Parathyroid adenoma (tissue), 2 donors: Measurements from ENCODE around the gene NRBP1.
A peak's percentile ranks its signal among the peaks of the same experiment; 100 is the strongest.

Experiments
- H2AFZ ChIP-seq: fragments of 300-600 bp; sonication (generic); one replicate; pipeline ENCODE4 v1.7.0; 2017; ENCODE audit warnings: antibody characterized with exemption, mild to moderate bottlenecking
- H3K27ac ChIP-seq: fragments of 300-600 bp; sonication (generic); one replicate; pipeline ENCODE4 v1.7.0; 2017
- H3K27me3 ChIP-seq: fragments of 300-600 bp; sonication (generic); one replicate; pipeline ENCODE4 v1.7.0; 2017; ENCODE audit warnings: low read length; ENCODE audit not compliant: control insufficient read depth, insufficient read depth
- H3K36me3 ChIP-seq: fragments of 300-600 bp; sonication (generic); one replicate; pipeline ENCODE4 v1.7.0; 2017; ENCODE audit warnings: low read length; ENCODE audit not compliant: control insufficient read depth, insufficient read depth
- H3K4me1 ChIP-seq: fragments of 300-600 bp; sonication (generic); one replicate; pipeline ENCODE4 v1.7.0; 2017; ENCODE audit warnings: control low read depth
- H3K4me2 ChIP-seq: fragments of 300-600 bp; sonication (generic); one replicate; pipeline ENCODE4 v1.7.0; 2017; ENCODE audit warnings: low read length
- H3K4me3 ChIP-seq: fragments of 300-600 bp; sonication (generic); one replicate; pipeline ENCODE4 v1.7.0; 2017; ENCODE audit warnings: low read depth, low read length
- H3K79me2 ChIP-seq: fragments of 300-600 bp; sonication (generic); one replicate; pipeline ENCODE4 v1.7.0; 2017; ENCODE audit warnings: control low read depth
- H3K9ac ChIP-seq: fragments of 300-600 bp; sonication (generic); one replicate; pipeline ENCODE4 v1.7.0; 2017; ENCODE audit warnings: mild to moderate bottlenecking
- H3K9me3 ChIP-seq: fragments of 300-600 bp; sonication (generic); one replicate; pipeline ENCODE4 v1.7.0; 2017; ENCODE audit warnings: low read length; ENCODE audit not compliant: control insufficient read depth
- TF ChIP-seq, protein P1 (sequence below): fragments of 300-600 bp; sonication (generic); IDR thresholded peaks from one replicate; pipeline ENCODE4 v1.7.0; 2017; ENCODE audit warnings: antibody characterized with exemption, mild to moderate bottlenecking
- donor health status: primary hyperparathyroidism.

The NRBP1 gene

DNA sequence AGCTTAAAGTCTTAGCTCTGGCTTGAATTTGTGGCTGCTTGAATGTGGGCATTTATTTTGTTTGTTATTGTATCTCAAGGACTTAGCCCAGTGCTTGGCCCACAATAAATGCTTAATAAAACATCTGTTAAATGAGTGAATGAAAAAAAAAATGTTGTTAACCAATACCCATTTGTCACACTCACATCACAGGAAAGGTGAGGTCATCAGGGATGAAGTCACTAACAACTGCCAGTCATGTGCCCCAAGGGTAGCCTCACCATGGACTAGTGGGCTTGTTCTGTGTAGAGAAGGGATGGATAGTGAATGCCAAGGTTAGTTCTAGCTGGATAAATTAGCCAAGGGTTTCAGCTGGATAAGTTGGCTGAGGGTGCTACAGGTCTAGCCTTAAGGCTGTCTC is 3.0 kb downstream of the NRBP1 start:
- no peak overlapping the region for H3K4me3 ChIP-seq
- TF ChIP-seq, protein P1, sequence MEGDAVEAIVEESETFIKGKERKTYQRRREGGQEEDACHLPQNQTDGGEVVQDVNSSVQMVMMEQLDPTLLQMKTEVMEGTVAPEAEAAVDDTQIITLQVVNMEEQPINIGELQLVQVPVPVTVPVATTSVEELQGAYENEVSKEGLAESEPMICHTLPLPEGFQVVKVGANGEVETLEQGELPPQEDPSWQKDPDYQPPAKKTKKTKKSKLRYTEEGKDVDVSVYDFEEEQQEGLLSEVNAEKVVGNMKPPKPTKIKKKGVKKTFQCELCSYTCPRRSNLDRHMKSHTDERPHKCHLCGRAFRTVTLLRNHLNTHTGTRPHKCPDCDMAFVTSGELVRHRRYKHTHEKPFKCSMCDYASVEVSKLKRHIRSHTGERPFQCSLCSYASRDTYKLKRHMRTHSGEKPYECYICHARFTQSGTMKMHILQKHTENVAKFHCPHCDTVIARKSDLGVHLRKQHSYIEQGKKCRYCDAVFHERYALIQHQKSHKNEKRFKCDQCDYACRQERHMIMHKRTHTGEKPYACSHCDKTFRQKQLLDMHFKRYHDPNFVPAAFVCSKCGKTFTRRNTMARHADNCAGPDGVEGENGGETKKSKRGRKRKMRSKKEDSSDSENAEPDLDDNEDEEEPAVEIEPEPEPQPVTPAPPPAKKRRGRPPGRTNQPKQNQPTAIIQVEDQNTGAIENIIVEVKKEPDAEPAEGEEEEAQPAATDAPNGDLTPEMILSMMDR, result no peak
- no peaks in the 10 kb centered on the region for H3K27me3 ChIP-seq
- no peak overlapping the region for H2AFZ ChIP-seq
- H3K9ac ChIP-seq, result no peak overlapping the region
- H3K79me2 ChIP-seq, result peaks cover 40% of the 10 kb centered on the region
- no peak overlapping the region for H3K27ac ChIP-seq
- H3K9me3 ChIP-seq, result no peaks in the 10 kb centered on the region
- H3K36me3 ChIP-seq, result no peaks in the 10 kb centered on the region
- no peak overlapping the region for H3K4me2 ChIP-seq
- peaks cover 14% of the 10 kb centered on the region for H3K4me1 ChIP-seq

DNA sequence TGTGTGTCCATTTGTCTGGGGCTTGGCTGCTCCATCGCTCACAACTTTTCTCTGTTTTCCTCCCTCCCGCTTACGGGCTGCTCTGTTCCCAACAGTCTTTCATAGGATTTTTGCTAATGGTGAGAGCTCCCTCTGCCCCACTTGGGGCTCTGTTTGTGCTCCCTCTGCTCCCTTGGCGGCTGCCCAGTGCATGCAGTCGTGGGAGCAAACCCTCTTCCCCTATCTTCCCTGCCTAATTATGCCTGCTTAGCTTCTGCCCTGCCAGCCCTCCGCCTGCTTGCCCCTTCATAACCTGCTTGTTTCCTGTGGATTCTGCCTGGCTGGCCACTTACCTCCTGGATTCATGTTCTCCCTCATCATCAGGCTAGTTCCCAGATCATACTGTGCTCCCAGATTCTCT is 7.2 kb downstream of the NRBP1 start:
- Histone ChIP-seq H3K4me2 (no peak overlapping the region), H3K36me3 (no peaks in the 10 kb centered on the region), H3K9ac (no peak overlapping the region), H2AFZ (no peak overlapping the region), H3K4me1 (peaks cover 6% of the 10 kb centered on the region), H3K4me3 (no peak overlapping the region), H3K79me2 (peaks cover 27% of the 10 kb centered on the region), H3K27me3 (no peaks in the 10 kb centered on the region), H3K9me3 (no peaks in the 10 kb centered on the region), H3K27ac (no peak overlapping the region)
- TF ChIP-seq, protein P1, result no peak

DNA sequence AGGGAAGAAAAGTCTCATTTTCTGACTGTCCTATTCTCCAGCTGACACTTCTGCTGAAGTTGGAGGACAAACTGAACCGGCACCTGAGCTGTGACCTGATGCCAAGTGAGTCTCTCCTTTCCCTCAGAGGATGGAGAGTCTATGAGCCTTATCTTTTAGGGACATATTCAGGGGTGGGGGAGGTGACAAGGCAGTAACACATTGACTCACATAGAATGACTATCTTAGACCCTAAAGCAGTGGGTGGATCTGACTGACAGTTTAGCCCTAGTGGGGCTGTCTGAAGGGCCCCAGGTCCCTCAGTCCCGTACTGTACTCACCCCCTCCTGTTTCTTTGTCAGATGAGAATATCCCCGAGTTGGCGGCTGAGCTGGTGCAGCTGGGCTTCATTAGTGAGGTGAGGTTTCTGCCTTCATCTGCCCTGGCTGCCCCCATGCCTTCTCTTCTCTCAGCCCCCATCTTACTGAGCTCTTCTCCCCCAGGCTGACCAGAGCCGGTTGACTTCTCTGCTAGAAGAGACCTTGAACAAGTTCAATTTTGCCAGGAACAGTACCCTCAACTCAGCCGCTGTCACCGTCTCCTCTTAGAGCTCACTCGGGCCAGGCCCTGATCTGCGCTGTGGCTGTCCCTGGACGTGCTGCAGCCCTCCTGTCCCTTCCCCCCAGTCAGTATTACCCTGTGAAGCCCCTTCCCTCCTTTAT is 12.9 kb downstream of the NRBP1 start:
- Histone ChIP-seq H2AFZ (no peak overlapping the region), H3K4me1 (no peaks in the 10 kb centered on the region), H3K4me3 (no peak overlapping the region), H3K9me3 (no peaks in the 10 kb centered on the region), H3K36me3 (no peaks in the 10 kb centered on the region), H3K79me2 (no peaks in the 10 kb centered on the region), H3K4me2 (no peak overlapping the region), H3K27me3 (no peaks in the 10 kb centered on the region), H3K9ac (no peak overlapping the region), H3K27ac (no peak overlapping the region)
- TF ChIP-seq, protein P1, result no peak

DNA sequence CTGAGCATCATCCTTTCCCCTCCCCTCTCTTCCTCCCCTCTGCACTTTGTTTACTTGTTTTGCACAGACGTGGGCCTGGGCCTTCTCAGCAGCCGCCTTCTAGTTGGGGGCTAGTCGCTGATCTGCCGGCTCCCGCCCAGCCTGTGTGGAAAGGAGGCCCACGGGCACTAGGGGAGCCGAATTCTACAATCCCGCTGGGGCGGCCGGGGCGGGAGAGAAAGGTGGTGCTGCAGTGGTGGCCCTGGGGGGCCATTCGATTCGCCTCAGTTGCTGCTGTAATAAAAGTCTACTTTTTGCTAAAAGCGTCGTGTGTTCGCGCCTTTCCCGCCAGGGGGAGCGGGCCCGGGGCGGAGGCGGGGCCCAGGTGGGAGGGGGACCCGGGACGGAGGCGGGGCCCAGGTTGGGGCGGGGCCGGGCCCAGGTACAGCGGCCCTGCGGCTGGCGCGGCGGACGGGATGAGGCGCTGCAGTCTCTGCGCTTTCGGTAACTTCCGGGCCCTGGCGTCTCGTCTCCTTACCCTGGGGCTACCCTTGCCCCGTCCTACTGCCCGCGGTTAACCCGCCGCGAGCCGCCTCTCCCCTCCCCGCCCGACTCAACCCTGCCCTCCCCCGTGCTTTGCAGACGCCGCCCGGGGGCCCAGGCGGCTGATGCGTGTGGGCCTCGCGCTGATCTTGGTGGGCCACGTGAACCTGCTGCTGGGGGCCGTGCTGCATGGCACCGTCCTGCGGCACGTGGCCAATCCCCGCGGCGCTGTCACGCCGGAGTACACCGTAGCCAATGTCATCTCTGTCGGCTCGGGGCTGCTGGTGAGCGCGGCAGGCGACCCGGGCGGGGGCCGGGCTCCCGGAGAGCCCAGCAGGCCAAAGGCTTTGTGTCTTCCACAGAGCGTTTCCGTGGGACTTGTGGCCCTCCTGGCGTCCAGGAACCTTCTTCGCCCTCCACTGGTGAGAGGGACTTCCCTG is 13.8 kb downstream of the NRBP1 start, which contains the start of gene KRTCAP3:
Gene KRTCAP3 (plus strand): TSS at position 424 of the 962 bp plus-strand sequence. CDS start 32 bp downstream, at position 456.
- no peaks in the 10 kb centered on the region for H3K9me3 ChIP-seq
- H3K4me3 ChIP-seq, result peak within 1 kb of the TSS; percentile 36
- H3K36me3 ChIP-seq, result no peaks in the 10 kb centered on the region
- H3K27me3 ChIP-seq, result no peaks in the 10 kb centered on the region
- TF ChIP-seq, protein P1, result peak; percentile 71
- H3K4me2 ChIP-seq, result peak within 1 kb of the TSS; percentile 60
- no peak within 1 kb of the TSS for H3K9ac ChIP-seq
- H2AFZ ChIP-seq, result peak within 1 kb of the TSS; percentile 81
- H3K4me1 ChIP-seq, result no peaks in the 10 kb centered on the region
- no peaks in the 10 kb centered on the region for H3K79me2 ChIP-seq
- no peak within 1 kb of the TSS for H3K27ac ChIP-seq
